Thoracic aorta (tissue), 2 donors: ENCODE measurements around the gene PITPNM3. TPM values are rescaled to one million over a fixed set of nuclear protein-coding genes. Genes with fewer than 3 reads are reported as not detected.

Experiments used
- ATAC-seq: fragments of 150-250 bp; one replicate; pipeline ENCODE4 v1.8.0; 2017; ENCODE audit warnings: low read depth; ENCODE audit not compliant: insufficient number of reproducible peaks, low FRiP score
- DNase-seq: peaks from one replicate; pipeline ENCODE4 v3.0.0-alpha.2; 2020; ENCODE audit warnings: low spot score
- H3K27ac ChIP-seq, 2 donors: fragments of 200-600 bp; sonication (generic); 1 replicate in 1 of 2; 2 replicates in 1 of 2; pipeline ENCODE4 v1.5.1; 2016; ENCODE audit warnings: mild to moderate bottlenecking in 2 of 2, moderate library complexity in 2 of 2
- H3K27me3 ChIP-seq: fragments of 200-600 bp; sonication (generic); replicated peaks from 2 replicates; pipeline ENCODE4 v1.6.0; 2016; ENCODE audit warnings: mild to moderate bottlenecking; ENCODE audit not compliant: insufficient read depth
- H3K36me3 ChIP-seq: fragments of 200-600 bp; sonication (generic); one replicate; pipeline ENCODE4 v1.5.1; 2016
- H3K4me1 ChIP-seq, 2 donors: fragments of 200-600 bp; sonication (generic); 1 replicate in 1 of 2; 2 replicates in 1 of 2; pipeline versions ENCODE4 v1.5.1 to v1.6.0; 2016; ENCODE audit warnings: low read depth in 2 of 2, mild to moderate bottlenecking in 1 of 2; ENCODE audit not compliant: control insufficient read depth in 1 of 2
- H3K4me3 ChIP-seq: fragments of 200-600 bp; sonication (generic); 2 replicates; pipeline ENCODE4 v1.5.1; 2016; ENCODE audit warnings: mild to moderate bottlenecking
- H3K9me3 ChIP-seq: fragments of 200-600 bp; sonication (generic); 2 replicates; pipeline ENCODE4 v1.5.1; 2016
- CTCF ChIP-seq: fragments of 200-600 bp; sonication (generic); IDR thresholded peaks from one replicate; pipeline ENCODE4 v1.5.1; 2019; ENCODE audit warnings: antibody characterized with exemption
- total RNA-seq, 2 donors: library from RNA; depleted of rRNA; stranded (reverse); fragments of >200 nt; gene quantifications; one replicate each; pipeline versions ENCODE4 v1.1.0 to v1.2.3, GENCODE V29; 2016

The PITPNM3 gene
- total RNA-seq, 2 donors from 2014 or later, result 1.8 to 3.1 TPM

GRCh38 chr17:6523330-6523729, 33.0 kb downstream of the PITPNM3 start:
- DNase-seq, result no peak
- no peaks in the 10 kb centered on the region for H3K36me3 ChIP-seq
- no peaks in the 10 kb centered on the region for H3K4me1 ChIP-seq
- H3K27me3 ChIP-seq, result no peaks in the 10 kb centered on the region
- TF ChIP-seq CTCF, result no peak
- H3K4me3 ChIP-seq, result no peak overlapping the region
- H3K27ac ChIP-seq, result no peak overlapping the region
- H3K9me3 ChIP-seq, result no peaks in the 10 kb centered on the region
- no peak for ATAC-seq

- Histone ChIP-seq H3K9me3 (no peaks in the 10 kb centered on the region), H3K4me3 (no peak overlapping the region), H3K36me3 (no peaks in the 10 kb centered on the region), H3K27ac (no peak overlapping the region), H3K27me3 (no peaks in the 10 kb centered on the region), H3K4me1 (no peaks in the 10 kb centered on the region)
- ATAC-seq (no peak), DNase-seq (no peak)
- no peak for TF ChIP-seq CTCF
Measured at GRCh38 chr17:6521586-6521985, 34.8 kb downstream of the PITPNM3 start.

- Histone ChIP-seq H3K4me3 (no peak overlapping the region), H3K27ac (no peak overlapping the region), H3K27me3 (no peaks in the 10 kb centered on the region), H3K4me1 (no peaks in the 10 kb centered on the region), H3K36me3 (no peaks in the 10 kb centered on the region), H3K9me3 (no peaks in the 10 kb centered on the region)
- TF ChIP-seq CTCF, result no peak
- ATAC-seq (no peak), DNase-seq (no peak)
Measured at GRCh38 chr17:6517062-6517461, 39.3 kb downstream of the PITPNM3 start.

GRCh38 chr17:6514371-6514770, 42.0 kb downstream of the PITPNM3 start:
- Histone ChIP-seq H3K27ac (no peak overlapping the region), H3K27me3 (no peaks in the 10 kb centered on the region), H3K9me3 (no peaks in the 10 kb centered on the region), H3K4me1 (no peaks in the 10 kb centered on the region), H3K36me3 (no peaks in the 10 kb centered on the region), H3K4me3 (no peak overlapping the region)
- ATAC-seq (no peak), DNase-seq (no peak)
- TF ChIP-seq CTCF, result no peak

GRCh38 chr17:6512552-6512951, 43.8 kb downstream of the PITPNM3 start:
- H3K4me1 ChIP-seq, result no peaks in the 10 kb centered on the region
- H3K27ac ChIP-seq, result no peak overlapping the region
- H3K4me3 ChIP-seq, result no peak overlapping the region
- H3K27me3 ChIP-seq, result no peaks in the 10 kb centered on the region
- H3K9me3 ChIP-seq, result no peaks in the 10 kb centered on the region
- DNase-seq (no peak), ATAC-seq (no peak)
- no peaks in the 10 kb centered on the region for H3K36me3 ChIP-seq
- TF ChIP-seq CTCF, result no peak
